IMR-90 (cell line): ENCODE measurements around the gene CCSER1. TPM values are rescaled to one million over a fixed set of nuclear protein-coding genes. Genes with fewer than 3 reads are reported as not detected.

Experiments
- ATAC-seq: fragments of 200-7000 bp; cut with Tn5 transposase; 2 replicates; pipeline ENCODE4 v1.9.1; 2020; ENCODE audit warnings: low read depth, mild to moderate bottlenecking, moderate library complexity
- BruUV-seq: library from RNA; stranded (reverse); fragments of 400-500 nt; replicated peaks from 2 replicates; lab custom pipeline; 2021; lab: Mats Ljungman, UMichigan
- CTCF ChIA-PET: fragments of 300-600 bp; formaldehyde crosslinking; extraction: SDS; loops from one replicate; lab custom pipeline; 2021; ENCODE audit warnings: antibody characterized with exemption; lab: Yijun Ruan, JAX
- POLR2A ChIA-PET: fragments of 300-600 bp; sonication (Branson Sonifier 250); formaldehyde crosslinking; loops from one replicate; lab custom pipeline; 2022; ENCODE audit warnings: antibody characterized with exemption; ENCODE audit not compliant: unreplicated experiment; lab: Charles Lee
- DNase-seq: peaks from one replicate; pipeline ENCODE4 v3.0.0; 2013
- H2AFZ ChIP-seq: replicated peaks from 2 replicates; pipeline ENCODE3; 2013; ENCODE audit warnings: low read length, mild to moderate bottlenecking; ENCODE audit not compliant: poor library complexity
- H2AK5ac ChIP-seq: 2 replicates; pipeline ENCODE4 v1.6.1; 2013; ENCODE audit warnings: low read depth, low read length, inconsistent platforms
- H2AK9ac ChIP-seq: replicated peaks from 2 replicates; pipeline ENCODE3; 2013; ENCODE audit warnings: mild to moderate bottlenecking, low read depth, low read length, moderate library complexity; ENCODE audit not compliant: poor library complexity
- H2BK120ac ChIP-seq: 2 replicates; pipeline ENCODE4 v1.6.1; 2013; ENCODE audit warnings: low read depth, low read length, inconsistent platforms
- H2BK15ac ChIP-seq: 3 replicates; pipeline ENCODE4 v1.6.1; 2013; ENCODE audit warnings: low read depth, low read length, inconsistent platforms
- H2BK20ac ChIP-seq: 2 replicates; pipeline ENCODE4 v1.6.1; 2013; ENCODE audit warnings: low read depth, mild to moderate bottlenecking, inconsistent platforms, low read length, moderate library complexity
- H2BK5ac ChIP-seq: 2 replicates; pipeline ENCODE4 v1.6.1; 2013; ENCODE audit warnings: mild to moderate bottlenecking, low read depth, low read length, inconsistent platforms; ENCODE audit not compliant: poor library complexity, severe bottlenecking
- H3K14ac ChIP-seq: replicated peaks from 2 replicates; pipeline ENCODE4 v1.6.1; 2013; ENCODE audit warnings: low read depth, low read length, inconsistent platforms
- H3K18ac ChIP-seq: 2 replicates; pipeline ENCODE4 v1.6.1; 2013; ENCODE audit warnings: low read depth, low read length, control low read depth
- H3K23ac ChIP-seq: 2 replicates; pipeline ENCODE4 v1.6.1; 2013; ENCODE audit warnings: low read depth, low read length, inconsistent platforms
- H3K27ac ChIP-seq: 2 replicates; pipeline ENCODE4 v1.5.1; 2013; ENCODE audit warnings: mild to moderate bottlenecking, control low read depth, low read length; ENCODE audit not compliant: insufficient read depth
- H3K27me3 ChIP-seq: 2 replicates; pipeline ENCODE4 v1.6.1; 2013; ENCODE audit warnings: low read length; ENCODE audit not compliant: control insufficient read depth, insufficient read depth
- H3K36me3 ChIP-seq: 2 replicates; pipeline ENCODE4 v1.6.1; 2013; ENCODE audit warnings: low read length, mixed read lengths; ENCODE audit not compliant: control insufficient read depth, insufficient read depth
- H3K4ac ChIP-seq: 2 replicates; pipeline ENCODE4 v1.6.1; 2013; ENCODE audit warnings: low read depth, low read length, inconsistent platforms
- H3K4me1 ChIP-seq: 2 replicates; pipeline ENCODE4 v1.6.1; 2013; ENCODE audit warnings: low read length, mixed read lengths; ENCODE audit not compliant: control insufficient read depth, insufficient read depth
- H3K4me2 ChIP-seq: 2 replicates; pipeline ENCODE4 v1.6.1; 2013; ENCODE audit warnings: low read depth, mild to moderate bottlenecking, control low read depth, low read length, moderate library complexity
- H3K4me3 ChIP-seq: 2 replicates; pipeline ENCODE4 v1.5.1; 2013; ENCODE audit warnings: low read depth, mild to moderate bottlenecking, control low read depth, low read length, moderate library complexity; ENCODE audit not compliant: insufficient read depth
- H3K56ac ChIP-seq: 2 replicates; pipeline ENCODE4 v1.6.1; 2013; ENCODE audit warnings: low read length, inconsistent platforms; ENCODE audit not compliant: insufficient read depth; ENCODE audit errors: extremely low read depth
- H3K79me1 ChIP-seq, 2 experiments: 2 replicates each; pipeline ENCODE4 v1.6.1; 2013; ENCODE audit warnings: low read length in 2 of 2, inconsistent platforms in 1 of 2, low read depth in 1 of 2
- H3K9ac ChIP-seq: 2 replicates; pipeline ENCODE4 v1.6.1; 2013; ENCODE audit warnings: low read depth, low read length, control low read depth
- H3K9me1 ChIP-seq: 2 replicates; pipeline ENCODE4 v1.6.1; 2013; ENCODE audit warnings: low read length, inconsistent platforms; ENCODE audit not compliant: insufficient read depth
- H3K9me3 ChIP-seq: 2 replicates; pipeline ENCODE4 v1.6.1; 2013; ENCODE audit warnings: low read length; ENCODE audit not compliant: control insufficient read depth, insufficient read depth
- H4K20me1 ChIP-seq: 2 replicates; pipeline ENCODE4 v1.6.1; 2013; ENCODE audit warnings: low read length, inconsistent platforms; ENCODE audit not compliant: insufficient read depth
- H4K5ac ChIP-seq: 2 replicates; pipeline ENCODE4 v1.6.1; 2013; ENCODE audit warnings: mild to moderate bottlenecking, low read depth, low read length, control low read depth
- H4K8ac ChIP-seq, 2 experiments: 2 replicates each; pipeline ENCODE4 v1.6.1; 2013; ENCODE audit warnings: low read depth in 2 of 2, low read length in 2 of 2, control low read depth in 1 of 2, inconsistent platforms in 1 of 2
- H4K91ac ChIP-seq: 2 replicates; pipeline ENCODE4 v1.6.1; 2013; ENCODE audit warnings: low read depth, low read length, inconsistent platforms; ENCODE audit not compliant: insufficient read depth
- MAFK ChIP-seq: IDR thresholded peaks from 2 replicates; pipeline ENCODE4 v1.6.1; 2012; ENCODE audit warnings: low read depth, low read length, improper control_type of control experiment
- NFE2L2 ChIP-seq: fragments of 150-350 bp; IDR thresholded peaks from 2 replicates; pipeline ENCODE4 v1.6.1; 2016; ENCODE audit warnings: low read depth, mild to moderate bottlenecking, low read length
- RFX5 ChIP-seq: IDR thresholded peaks from 2 replicates; pipeline ENCODE4 v1.8.0; 2012; ENCODE audit warnings: low read depth, mild to moderate bottlenecking, low read length, moderate library complexity
- WGBS, 2 experiments: methylation state at CpG; one replicate each; pipeline versions ENCODE4 v1.1.5 to v1.1.7; 2013; ENCODE audit warnings: missing lambda C conversion rate in 2 of 2; ENCODE audit not compliant: insufficient read length in 1 of 2; ENCODE audit errors: extremely low coverage in 2 of 2; 5-methylcytosine and 5-hydroxymethylcytosine counted together
- dilution Hi-C: fragments of 300-500 bp; cut with HindIII; formaldehyde crosslinking; loops from one replicate; pipeline ENCODE4 v1.14.3; 2018; ENCODE audit warnings: low sequenced_read_pairs; ENCODE audit not compliant: unreplicated experiment
- in situ Hi-C: fragments of 300-500 bp; cut with MboI; formaldehyde crosslinking; loops from 3 replicates; pipeline ENCODE4 v1.14.3; 2019; ENCODE audit warnings: low sequenced_read_pairs, inconsistent platforms, mixed read lengths
- intact Hi-C: fragments of 100-400 bp; cut with micrococcal nuclease; formaldehyde crosslinking; loops from 2 replicates; pipeline ENCODE4 v1.10.0; 2022
- polyA plus RNA-seq, 3 experiments: library from polyadenylated mRNA; depleted of rRNA; stranded (reverse); fragments of >200 nt; gene quantifications; 2 replicates each; pipeline ENCODE4 v1.2.3, GENCODE V29; 2012; ENCODE audit warnings: low replicate concordance in 1 of 3
- total RNA-seq: library from RNA; depleted of rRNA; stranded (reverse); fragments of >200 nt; gene quantifications from 2 replicates; pipeline ENCODE4 v1.2.3, GENCODE V29; 2012

The CCSER1 gene
- total and polyA plus RNA-seq, 2 of the 4 experiments (the other 2 are of a cell fraction): not detected

GRCh38 chr4:90602726-90603125 is 475.5 kb downstream of the CCSER1 start:
- Histone ChIP-seq H3K4me2 (no peak overlapping the region), H3K4ac (no peak overlapping the region), H3K9ac (no peak overlapping the region), H3K9me3 (no peaks in the 10 kb centered on the region), H4K20me1 (no peaks in the 10 kb centered on the region), H2AFZ (no peak overlapping the region), H2BK15ac (no peak overlapping the region), H3K27me3 (no peaks in the 10 kb centered on the region), H3K18ac (no peak overlapping the region), H2AK5ac (no peak overlapping the region), H2BK5ac (no peak overlapping the region), H3K14ac (no peak overlapping the region), H4K8ac (no peak overlapping the region), H3K79me1 (no peaks in the 10 kb centered on the region), H3K36me3 (no peaks in the 10 kb centered on the region), H2BK20ac (no peak overlapping the region), H4K5ac (no peak overlapping the region), H2BK120ac (no peak overlapping the region), H2AK9ac (no peak overlapping the region), H3K9me1 (no peaks in the 10 kb centered on the region), H3K23ac (no peak overlapping the region), H4K91ac (no peak overlapping the region), H3K4me1 (no peaks in the 10 kb centered on the region), H3K27ac (no peak overlapping the region), H3K56ac (no peak overlapping the region), H3K4me3 (no peak overlapping the region)
- TF ChIP-seq RFX5: no peak
- no peak for TF ChIP-seq MAFK
- TF ChIP-seq NFE2L2: no peak
- dilution Hi-C loops: no loop called here
- DNase-seq (no peak), ATAC-seq (no peak)
- no TSS peak for BruUV-seq
- in situ Hi-C loops: no loop called here
- no CpG with 5 or more reads among the region's 4 CpGs for WGBS, 2 experiments
- ChIA-PET POLR2A (no interaction called here), CTCF (no interaction called here)
- intact Hi-C loops: no loop called here
